Muscle of back (tissue), 11 donors: ENCODE measurements around the gene MBTD1. TPM values are rescaled to one million over a fixed set of nuclear protein-coding genes. Genes with fewer than 3 reads are reported as not detected.
"Not testable (repeated sequence)": the region's sequence is repeated elsewhere in the genome, so short reads cannot be mapped to it uniquely, and the experiment has no call there.

Experiments
- DNase-seq, 3 donors: peaks; one replicate each; pipeline versions ENCODE4 v3.0.0 to v3.0.0-alpha.2; 2013
- polyA plus RNA-seq, 10 donors: library from polyadenylated mRNA; unstranded; fragments of 120-200 nt; gene quantifications; one replicate each; pipeline ENCODE4 v1.2.1, GENCODE V29; 2013; ENCODE audit not compliant: insufficient read length in 10 of 10

The MBTD1 gene
- polyA plus RNA-seq, 10 donors, result 16.9 to 27.9 (median 22.9) TPM

- no peak for DNase-seq
Measured at GRCh38 chr17:51256101-51256500, 3.7 kb downstream of the MBTD1 start.

- no peak for DNase-seq
Measured at GRCh38 chr17:51255673-51256072, 4.2 kb downstream of the MBTD1 start.

- no peak for DNase-seq
Measured at GRCh38 chr17:51251010-51251409, 8.8 kb downstream of the MBTD1 start.

GRCh38 chr17:51250314-51250840 is 9.5 kb downstream of the MBTD1 start:
- no peak for DNase-seq

- no peak for DNase-seq
Measured at GRCh38 chr17:51245535-51245934, 14.3 kb downstream of the MBTD1 start.

GRCh38 chr17:51244041-51244440 is 15.8 kb downstream of the MBTD1 start:
- no peak for DNase-seq

- no peak for DNase-seq
Measured at GRCh38 chr17:51240275-51240674, 19.6 kb downstream of the MBTD1 start.

GRCh38 chr17:51238255-51238887 is 21.5 kb downstream of the MBTD1 start:
- DNase-seq, result no peak

GRCh38 chr17:51234162-51234561 is 25.7 kb downstream of the MBTD1 start:
- no peak for DNase-seq

GRCh38 chr17:51231999-51232398 is 27.9 kb downstream of the MBTD1 start:
- DNase-seq, result no peak

GRCh38 chr17:51230306-51230705 is 29.5 kb downstream of the MBTD1 start:
- no peak for DNase-seq

GRCh38 chr17:51229889-51230288 is 30.0 kb downstream of the MBTD1 start:
- no peak for DNase-seq

- peak in 1 of 3 donors; percentile 5 for DNase-seq
Measured at GRCh38 chr17:51228161-51228560, 31.7 kb downstream of the MBTD1 start.

- not testable (repeated sequence) for DNase-seq
Measured at GRCh38 chr17:51225523-51225922, 34.3 kb downstream of the MBTD1 start.

GRCh38 chr17:51224402-51225262 is 35.2 kb downstream of the MBTD1 start:
- no peak for DNase-seq

GRCh38 chr17:51221322-51221721 is 38.5 kb downstream of the MBTD1 start:
- DNase-seq, result no peak

- DNase-seq, result no peak
Measured at GRCh38 chr17:51217946-51218345, 41.9 kb downstream of the MBTD1 start.

- DNase-seq, result no peak
Measured at GRCh38 chr17:51214920-51215319, 44.9 kb downstream of the MBTD1 start.

GRCh38 chr17:51203838-51204237 is 56.0 kb downstream of the MBTD1 start:
- no peak for DNase-seq

GRCh38 chr17:51200846-51201245 is 59.0 kb downstream of the MBTD1 start:
- no peak for DNase-seq

GRCh38 chr17:51200295-51200694 is 59.6 kb downstream of the MBTD1 start:
- DNase-seq, result no peak

GRCh38 chr17:51197754-51198153 is 62.1 kb downstream of the MBTD1 start:
- DNase-seq, result no peak

GRCh38 chr17:51191895-51192294 is 68.0 kb downstream of the MBTD1 start:
- DNase-seq, result no peak
